T-helper 2 cell (primary cell): Measurements from ENCODE around the gene TMEM60.

Experiments
- DNase-seq, 5 experiments: peaks; one replicate each; pipeline versions ENCODE4 v3.0.0 to v3.0.0-alpha.2; 2012 to 2022

Gene TMEM60

GRCh38 chr7:77770316-77770715 lies 27.9 kb downstream of the TMEM60 start:
- no peak for DNase-seq

DNA sequence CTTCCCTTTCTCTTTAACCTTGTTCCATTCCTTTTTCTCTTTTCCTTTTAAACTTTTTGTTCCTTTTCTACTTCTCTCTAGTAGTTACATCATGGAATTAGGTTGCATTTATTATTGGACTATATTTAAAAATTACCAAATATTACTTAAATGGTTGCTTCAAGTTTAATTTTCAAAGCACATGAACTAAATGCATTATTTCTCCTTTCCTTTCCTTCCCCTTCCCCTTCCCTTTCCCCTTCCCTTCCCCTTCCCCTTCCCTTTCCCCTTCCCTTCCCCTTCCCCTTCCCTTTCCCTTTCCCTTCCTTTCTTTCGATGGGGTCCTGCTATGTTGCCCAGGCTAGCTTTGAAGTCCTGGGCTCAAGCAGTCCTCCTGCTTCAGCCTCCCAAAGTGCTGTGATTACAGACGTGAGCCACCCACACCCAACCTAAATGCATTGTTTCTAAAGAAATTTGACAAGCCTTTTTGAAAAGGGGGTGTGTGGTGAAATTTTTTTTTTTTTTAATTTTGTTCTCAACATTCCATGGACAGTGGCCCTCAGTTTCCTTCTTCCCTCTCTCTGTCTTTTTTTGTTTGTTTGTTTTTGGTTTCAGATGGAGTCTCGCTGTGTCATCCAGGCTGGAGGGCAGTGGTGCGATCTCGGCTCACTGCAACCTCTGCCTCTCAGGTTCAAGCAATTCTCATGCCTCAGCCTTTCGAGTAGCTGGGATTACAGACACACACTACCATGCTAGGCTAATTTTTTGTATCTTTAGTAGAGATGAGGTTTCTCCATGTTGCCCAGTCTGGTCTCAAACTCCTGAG lies 31.2 kb downstream of the TMEM60 start:
- DNase-seq = no peak

DNA sequence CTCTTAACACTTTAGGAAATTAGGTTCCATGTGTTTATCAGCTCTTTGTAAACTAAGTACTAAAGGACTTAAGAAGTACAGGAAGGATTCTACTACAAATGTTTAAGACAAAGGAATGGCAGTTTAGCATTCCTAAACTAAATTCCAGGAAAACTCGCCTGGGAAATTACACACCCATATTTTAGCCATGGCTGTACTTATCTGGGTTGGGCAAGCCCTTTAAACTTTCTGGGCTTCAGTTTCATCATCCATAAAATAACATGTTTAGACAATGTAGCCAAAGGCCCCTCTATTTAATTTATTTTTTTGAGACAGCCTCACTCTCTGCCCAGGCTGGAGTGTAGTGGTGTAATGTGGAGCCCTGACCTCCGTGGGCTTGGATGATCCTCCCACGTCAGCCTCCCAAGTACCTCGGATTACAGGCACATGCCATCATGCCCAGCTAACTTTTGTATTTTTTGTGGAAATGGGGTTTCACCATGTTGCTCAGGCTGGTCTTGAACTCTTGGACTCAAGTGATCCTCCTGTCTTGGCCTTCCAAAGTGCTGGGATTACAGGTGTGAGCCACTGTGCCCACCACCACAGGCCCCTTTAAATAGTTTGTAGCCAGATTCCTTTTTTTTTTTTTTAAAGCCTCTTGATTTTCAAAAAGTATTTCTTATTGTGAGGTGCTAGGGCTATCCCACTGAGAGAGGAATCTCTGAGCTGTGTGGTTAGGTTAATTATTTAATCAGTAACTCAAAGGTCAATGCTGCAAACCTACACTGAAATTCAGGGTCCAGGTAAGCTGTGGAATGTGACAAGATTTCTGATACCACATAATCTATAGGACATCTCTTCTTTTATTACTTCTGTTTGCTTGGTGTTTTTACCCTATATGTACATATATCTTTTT lies 32.1 kb downstream of the TMEM60 start:
- DNase-seq = no peak

DNA sequence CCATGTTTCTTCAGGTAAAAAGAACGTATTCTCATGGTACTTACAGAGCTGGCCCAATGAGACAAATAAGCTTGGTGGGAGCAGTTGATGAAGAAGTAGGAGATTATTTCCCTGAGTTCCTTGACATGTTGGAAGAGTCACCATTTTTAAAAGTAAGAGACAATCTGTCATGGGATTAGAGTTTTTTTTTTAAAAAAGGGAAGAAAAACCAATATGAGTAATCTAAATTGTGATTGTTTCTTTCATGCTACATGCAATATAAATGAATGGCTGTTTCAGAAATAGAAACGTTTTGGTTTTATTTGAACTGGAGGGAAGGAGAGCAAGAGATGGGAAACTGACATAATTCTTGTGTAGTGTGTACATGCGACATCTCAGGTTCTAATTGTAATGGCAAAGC lies 32.8 kb downstream of the TMEM60 start:
- no peak for DNase-seq

DNA sequence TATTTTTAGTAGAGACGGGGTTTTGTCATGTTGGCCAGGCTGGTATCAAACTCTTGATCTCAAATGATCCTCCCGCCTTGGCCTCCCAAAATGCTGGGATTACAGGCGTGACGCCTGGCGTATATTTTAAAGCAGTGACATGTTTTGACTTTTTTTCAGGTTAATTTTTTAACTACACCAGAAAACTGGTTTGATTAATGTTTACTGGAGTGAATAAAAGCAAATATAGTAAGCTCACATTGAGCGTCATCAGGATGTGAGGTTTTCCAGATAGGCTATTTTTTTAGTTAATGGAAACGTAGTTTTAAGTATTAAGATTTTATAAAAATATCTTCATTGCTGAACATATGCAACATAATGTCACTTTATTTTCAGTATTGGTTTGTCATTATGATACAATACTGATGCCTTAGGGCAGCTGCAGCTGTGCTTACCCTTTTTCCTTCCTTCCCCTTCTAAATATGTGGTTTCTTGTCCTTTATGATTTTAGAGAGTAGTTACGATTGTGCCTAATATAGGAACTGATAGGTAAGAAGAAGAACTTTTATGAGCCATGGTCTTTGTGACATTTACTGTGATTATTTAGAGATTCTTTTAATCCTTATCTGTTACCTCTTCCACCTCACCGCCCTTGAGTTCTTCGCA lies 37.3 kb downstream of the TMEM60 start:
- no peak for DNase-seq

GRCh38 chr7:77759294-77759889 lies 38.8 kb downstream of the TMEM60 start:
- DNase-seq = peak in 4 of 5 experiments; percentile 34 to 74 (median 41)

- peak in 1 of 5 experiments; percentile 5 for DNase-seq
Observed at GRCh38 chr7:77757589-77757988, 40.6 kb downstream of the TMEM60 start.

GRCh38 chr7:77753173-77753572 lies 45.1 kb downstream of the TMEM60 start:
- no peak for DNase-seq

- DNase-seq = peak in 1 of 5 experiments; percentile 26
Observed at GRCh38 chr7:77752016-77752415, 46.2 kb downstream of the TMEM60 start.

GRCh38 chr7:77747718-77748117 lies 50.5 kb downstream of the TMEM60 start:
- no peak for DNase-seq

DNA sequence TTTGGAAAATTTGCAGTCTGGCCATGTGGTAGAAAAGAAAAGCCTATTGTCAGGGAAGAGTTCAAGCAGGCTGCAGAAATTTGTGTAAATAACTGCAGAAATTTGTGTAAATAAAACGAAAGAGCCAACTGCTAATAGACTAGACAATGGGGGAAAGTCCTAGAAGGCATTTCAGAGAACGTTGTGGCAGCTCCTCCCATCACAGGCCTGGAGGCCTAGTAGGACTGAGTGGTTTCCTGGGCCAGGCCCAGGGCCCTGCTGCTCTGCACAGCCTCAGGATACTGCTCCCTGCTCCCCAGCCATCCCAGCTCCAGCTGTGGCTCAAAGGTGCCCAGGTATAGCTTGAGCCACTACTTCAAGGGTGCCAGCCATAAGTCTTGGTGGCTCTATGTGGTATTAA lies 51.1 kb downstream of the TMEM60 start:
- no peak for DNase-seq

- DNase-seq = no peak
Observed at GRCh38 chr7:77746824-77747165, 51.4 kb downstream of the TMEM60 start.

DNA sequence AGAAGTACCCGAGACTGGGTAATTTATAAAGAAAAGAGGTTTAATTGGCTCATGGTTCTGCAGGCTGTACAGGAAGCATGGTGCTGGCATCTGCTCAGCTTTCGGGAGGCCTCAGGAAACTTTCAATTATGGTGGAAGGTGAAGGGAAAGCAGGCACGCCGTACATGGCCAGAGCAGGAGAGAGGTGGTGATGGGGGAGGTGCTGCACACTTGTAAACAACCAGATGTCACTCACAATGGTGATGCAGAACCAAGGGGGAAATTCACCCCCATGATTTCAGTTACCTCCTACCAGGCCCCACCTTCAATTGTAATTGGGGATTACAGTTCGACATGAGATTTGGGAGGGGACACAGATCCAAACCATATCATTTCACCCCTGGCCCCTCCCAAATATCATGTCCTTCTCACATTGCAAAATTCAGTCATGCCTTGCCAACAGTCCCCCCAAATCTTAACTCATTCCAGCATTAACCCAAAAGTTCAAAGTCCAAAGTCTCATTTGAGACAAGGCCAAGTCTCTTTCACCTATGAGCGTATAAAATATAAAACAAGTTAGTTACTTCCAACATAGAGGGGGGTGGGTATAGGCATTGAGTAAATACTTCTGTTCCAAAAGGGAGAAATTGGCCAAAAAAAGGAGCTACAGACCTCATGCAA lies 51.9 kb downstream of the TMEM60 start:
- no peak for DNase-seq

- DNase-seq = no peak
Observed at GRCh38 chr7:77745746-77746145, 52.5 kb downstream of the TMEM60 start.
